Stimulated activated naive CD8-positive, alpha-beta T cell treated with anti-CD3 and anti-CD28 coated beads, Interleukin-15, Interleukin-2, amounts not matched to agents 100 U/mL and 50 U/mL, for 24 hours (primary cell): ENCODE results near the gene AUTS2.

Experiments
- ATAC-seq: fragments of 150-1000 bp; cut with Tn5 transposase; one replicate; pipeline ENCODE4 v1.10.0; 2021
- DNase-seq: peaks from one replicate; pipeline ENCODE4 v3.0.0; 2021

Gene AUTS2

GRCh38 chr7:70834424-70834823 is 1236.1 kb downstream of the AUTS2 start:
- DNase-seq (no peak), ATAC-seq (no peak)

GRCh38 chr7:70835658-70836057 is 1237.4 kb downstream of the AUTS2 start:
- DNase-seq: no peak

GRCh38 chr7:70836279-70836678 is 1238.0 kb downstream of the AUTS2 start:
- DNase-seq (no peak), ATAC-seq (no peak)

More at GRCh38 chr7:70835658-70836057, 1237.4 kb downstream of the AUTS2 start:
- ATAC-seq: no peak

GRCh38 chr7:70836946-70837345 is 1238.7 kb downstream of the AUTS2 start:
- ATAC-seq (no peak), DNase-seq (no peak)

- ATAC-seq (no peak), DNase-seq (no peak)
These were observed 1239.3 kb downstream of the AUTS2 start for GRCh38 chr7:70837589-70837988.

GRCh38 chr7:70838292-70838907 is 1240.1 kb downstream of the AUTS2 start:
- ATAC-seq (no peak), DNase-seq (no peak)
